ENCODE measurements around the gene FAHD2A.

Gene FAHD2A

DNA sequence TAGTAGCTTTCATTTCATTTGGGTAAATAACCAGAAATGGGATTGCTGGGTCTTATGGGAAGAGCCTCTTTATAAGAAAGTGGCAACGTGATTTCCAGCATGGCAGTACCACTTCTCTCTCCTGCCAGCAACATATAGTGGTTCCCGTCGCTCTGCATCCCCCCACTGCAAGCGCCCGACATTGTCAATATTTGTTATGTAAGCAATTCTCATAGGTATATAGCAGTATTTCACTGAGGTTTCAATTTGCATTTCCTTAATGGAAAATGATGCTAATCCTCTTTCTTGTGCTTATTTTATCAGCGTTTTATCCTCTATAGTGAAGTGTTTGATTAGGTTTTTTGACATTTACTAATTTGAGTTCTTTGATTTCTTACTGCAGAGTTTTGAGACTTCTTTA is 36.0 kb upstream of the FAHD2A start:
- POLR2A ChIA-PET: no interaction called here
- CTCF ChIA-PET: interaction anchor here (1.0 to 3.3 kb wide), 2 partner anchors 21 to 23 kb away, joined by 4 to 8 read pairs; no protein-coding TSS in a partner anchor
- TF ChIP-seq, protein P1, sequence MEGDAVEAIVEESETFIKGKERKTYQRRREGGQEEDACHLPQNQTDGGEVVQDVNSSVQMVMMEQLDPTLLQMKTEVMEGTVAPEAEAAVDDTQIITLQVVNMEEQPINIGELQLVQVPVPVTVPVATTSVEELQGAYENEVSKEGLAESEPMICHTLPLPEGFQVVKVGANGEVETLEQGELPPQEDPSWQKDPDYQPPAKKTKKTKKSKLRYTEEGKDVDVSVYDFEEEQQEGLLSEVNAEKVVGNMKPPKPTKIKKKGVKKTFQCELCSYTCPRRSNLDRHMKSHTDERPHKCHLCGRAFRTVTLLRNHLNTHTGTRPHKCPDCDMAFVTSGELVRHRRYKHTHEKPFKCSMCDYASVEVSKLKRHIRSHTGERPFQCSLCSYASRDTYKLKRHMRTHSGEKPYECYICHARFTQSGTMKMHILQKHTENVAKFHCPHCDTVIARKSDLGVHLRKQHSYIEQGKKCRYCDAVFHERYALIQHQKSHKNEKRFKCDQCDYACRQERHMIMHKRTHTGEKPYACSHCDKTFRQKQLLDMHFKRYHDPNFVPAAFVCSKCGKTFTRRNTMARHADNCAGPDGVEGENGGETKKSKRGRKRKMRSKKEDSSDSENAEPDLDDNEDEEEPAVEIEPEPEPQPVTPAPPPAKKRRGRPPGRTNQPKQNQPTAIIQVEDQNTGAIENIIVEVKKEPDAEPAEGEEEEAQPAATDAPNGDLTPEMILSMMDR (IDR thresholded peaks at IDR 0.05; ENCODE audit: control extremely low read depth, extremely low read depth, low read depth, missing control alignments): no peak
- DNase-seq (ENCODE audit: extremely low spot score): no peak

DNA sequence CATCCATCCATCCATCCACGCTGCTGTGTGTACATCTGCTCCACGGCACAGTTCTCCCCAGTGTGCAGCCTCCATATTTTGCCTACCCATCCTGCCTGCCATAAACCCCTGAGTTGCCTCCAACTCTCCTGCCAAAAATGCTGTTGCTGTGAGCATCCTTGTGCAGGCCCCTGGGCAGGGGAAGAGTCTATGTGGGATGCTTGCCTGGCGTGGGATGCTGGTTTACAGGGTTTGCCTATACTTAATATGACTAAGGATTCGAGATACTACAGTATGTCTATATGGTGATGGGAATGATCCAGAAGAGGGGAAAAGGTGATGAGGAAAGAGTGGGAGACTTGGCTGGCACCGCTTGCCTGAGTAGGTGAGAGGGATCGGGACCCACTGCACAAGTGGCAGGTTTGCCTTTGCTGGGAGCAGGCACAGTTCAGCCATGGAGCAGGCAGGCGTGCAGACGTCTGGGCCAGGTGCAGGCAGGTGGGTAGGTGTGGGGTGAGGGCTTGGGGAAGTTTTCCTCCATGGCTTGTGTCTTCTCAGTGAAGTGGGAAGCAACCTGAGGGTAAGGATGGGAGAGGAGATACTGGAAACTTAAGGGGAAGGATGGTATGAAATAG is 30.2 kb upstream of the FAHD2A start:
- DNase-seq (ENCODE audit: extremely low spot score): no peak
- TF ChIP-seq, protein P1 (IDR thresholded peaks at IDR 0.05; ENCODE audit: control extremely low read depth, extremely low read depth, low read depth, missing control alignments): no peak
- ChIA-PET POLR2A (no interaction called here), CTCF (interaction anchor here (1.1 kb wide), 1 partner anchor 17 kb away, joined by 4 read pairs; no protein-coding TSS in a partner anchor)

DNA sequence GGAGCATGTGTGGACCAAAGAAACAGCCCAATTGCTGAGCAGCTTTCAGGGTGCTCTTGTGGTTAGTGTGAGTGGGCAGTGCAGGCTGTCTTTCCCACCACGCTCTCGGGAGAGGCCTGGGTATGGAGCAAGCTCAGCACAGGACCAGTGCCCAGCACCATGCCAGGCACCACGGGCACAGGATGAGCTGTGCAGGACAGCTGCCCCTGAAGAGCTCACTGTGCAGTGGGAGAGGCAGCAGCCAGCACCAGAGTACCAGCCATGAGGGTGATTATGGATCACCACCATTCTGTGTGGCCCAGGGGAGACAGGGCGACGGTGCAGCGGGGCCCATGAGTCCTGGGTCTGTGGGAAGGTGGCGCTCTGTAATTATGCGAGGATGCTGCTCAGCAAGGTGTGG is 29.7 kb upstream of the FAHD2A start:
- CTCF ChIA-PET: interaction anchor here (1.1 kb wide), 1 partner anchor 16 kb away, joined by 4 read pairs; no protein-coding TSS in a partner anchor
- TF ChIP-seq, protein P1 (IDR thresholded peaks at IDR 0.05; ENCODE audit: control extremely low read depth, extremely low read depth, low read depth, missing control alignments): no peak
- POLR2A ChIA-PET: no interaction called here
- no peak for DNase-seq (ENCODE audit: extremely low spot score)

DNA sequence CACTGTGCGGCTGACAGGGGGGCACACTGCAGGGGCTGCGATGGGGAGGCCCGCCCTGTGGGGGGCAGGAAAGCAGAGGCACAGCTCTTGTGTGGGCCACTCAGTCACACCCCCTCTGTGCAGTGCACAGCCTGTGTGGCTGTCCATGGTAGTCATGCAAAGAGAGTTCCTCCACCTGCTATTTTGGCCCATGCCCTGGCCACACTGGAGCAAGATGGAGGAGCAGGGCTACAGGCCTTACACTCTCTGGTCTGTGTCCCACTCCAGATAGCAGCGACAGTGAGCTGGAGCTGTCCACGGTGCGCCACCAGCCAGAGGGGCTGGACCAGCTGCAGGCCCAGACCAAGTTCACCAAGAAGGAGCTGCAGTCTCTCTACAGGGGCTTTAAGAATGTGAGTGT is 28.5 kb upstream of the FAHD2A start:
- CTCF ChIA-PET: interaction anchor here (2.5 kb wide), 1 partner anchor 15 kb away, joined by 8 read pairs; no protein-coding TSS in a partner anchor
- TF ChIP-seq, protein P1 (IDR thresholded peaks at IDR 0.05; ENCODE audit: control extremely low read depth, extremely low read depth, low read depth, missing control alignments): no peak
- POLR2A ChIA-PET: no interaction called here
- DNase-seq (ENCODE audit: extremely low spot score): no peak

DNA sequence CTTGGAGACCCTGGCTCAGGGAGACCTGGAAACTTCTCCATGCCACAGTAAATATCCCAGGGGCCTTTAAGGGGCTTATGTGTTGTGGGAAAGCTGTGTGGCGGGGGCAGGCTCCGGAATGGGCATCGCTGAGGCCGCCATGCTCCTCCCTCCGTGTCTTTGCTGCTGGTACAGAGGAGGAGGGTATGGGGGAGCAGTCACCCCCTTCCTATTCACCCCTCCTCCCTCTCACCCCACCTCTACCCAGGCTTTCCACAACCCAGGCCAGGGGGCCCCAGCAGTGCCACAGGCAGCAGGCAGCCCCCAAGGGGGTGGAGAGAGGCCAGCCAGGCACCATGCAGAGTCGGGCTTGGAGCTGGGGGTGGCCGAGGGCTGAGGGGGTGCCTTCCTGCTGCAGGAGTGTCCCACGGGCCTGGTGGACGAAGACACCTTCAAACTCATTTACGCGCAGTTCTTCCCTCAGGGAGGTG is 28.0 kb upstream of the FAHD2A start:
- ChIA-PET POLR2A (no interaction called here), CTCF (interaction anchor here (2.5 kb wide), 1 partner anchor 15 kb away, joined by 8 read pairs; no protein-coding TSS in a partner anchor)
- no peak for DNase-seq (ENCODE audit: extremely low spot score)
- TF ChIP-seq, protein P1 (IDR thresholded peaks at IDR 0.05; ENCODE audit: control extremely low read depth, extremely low read depth, low read depth, missing control alignments): no peak

DNA sequence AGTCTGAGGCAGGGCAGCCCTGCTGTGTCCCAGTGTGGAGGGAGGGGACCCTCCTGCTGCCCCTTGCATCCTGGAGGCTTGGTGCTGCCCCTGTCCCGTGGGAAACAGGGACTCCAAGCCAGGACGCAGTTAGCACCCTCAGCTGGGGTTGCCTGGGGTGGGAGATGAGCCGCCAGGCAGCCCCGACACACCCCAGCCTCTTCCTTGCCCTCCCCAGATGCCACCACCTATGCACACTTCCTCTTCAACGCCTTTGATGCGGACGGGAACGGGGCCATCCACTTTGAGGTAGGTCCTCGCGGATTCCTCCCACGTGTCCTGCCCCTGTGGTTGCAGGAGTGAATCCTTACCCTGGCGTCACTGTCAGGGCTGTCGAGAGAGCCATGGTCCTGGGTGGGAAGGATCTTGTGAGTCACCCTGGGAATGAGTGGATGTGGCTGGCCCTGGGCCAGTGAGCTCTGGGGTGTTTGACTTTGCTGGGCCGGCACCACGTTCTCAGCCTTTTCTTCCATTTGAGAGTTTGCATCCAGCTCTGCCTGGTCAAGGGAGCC is 27.5 kb upstream of the FAHD2A start:
- ChIA-PET POLR2A (no interaction called here), CTCF (interaction anchor here (2.5 kb wide), 1 partner anchor 14 kb away, joined by 8 read pairs; no protein-coding TSS in a partner anchor)
- no peak for DNase-seq (ENCODE audit: extremely low spot score)
- TF ChIP-seq, protein P1 (IDR thresholded peaks at IDR 0.05; ENCODE audit: control extremely low read depth, extremely low read depth, low read depth, missing control alignments): no peak

Data from GM10248 (cell line).